ENCODE results near the gene METTL16. TPM values are rescaled to one million over a fixed set of nuclear protein-coding genes. Genes with fewer than 3 reads are reported as not detected.

METTL16 gene
- polyA plus RNA-seq, 1 of the 3 experiments (the other 2 are of a cell fraction) = 8.1 TPM

- peaks cover 11% of the 10 kb centered on the region for H3F3A ChIP-seq (replicated peaks; ENCODE audit: insufficient read depth)
- no peaks in the 10 kb centered on the region for H3K27me3 ChIP-seq (ENCODE audit: insufficient read depth)
- WGBS (ENCODE audit: low lambda C conversion rate) = 91% methylated on average over 18 of the region's 18 CpGs
- H3K27ac ChIP-seq (ENCODE audit: low read depth in 2 of 2, low read length in 1 of 2) = peak overlapping the region; percentile 68 to 80
- peak overlapping the region; percentile 44 to 66 for H3K4me3 ChIP-seq (ENCODE audit: low read depth in 2 of 2, low read length in 1 of 2)
- H3K4me1 ChIP-seq (ENCODE audit: control insufficient read depth in 1 of 2, insufficient read depth in 2 of 2, low read depth in 1 of 2, low read length in 1 of 2) = peaks cover 21 to 37% of the 10 kb centered on the region in 2 experiments; a peak in 3 of 4 replicates
- H3K36me3 ChIP-seq (replicated peaks in 1 of 2; ENCODE audit: control insufficient read depth in 1 of 2, insufficient read depth in 2 of 2, low read length in 1 of 2) = peaks cover 7 to 13% of the 10 kb centered on the region in 2 experiments
- H3K9ac ChIP-seq = peak overlapping the region; percentile 69
- POLR2A ChIA-PET = interaction anchor here (1.5 to 2.6 kb wide), 3 partner anchors 9 to 25 kb away, joined by 3 to 26 read pairs (median 12); partner anchors contain the start of gene MNT
- peak overlapping the region; percentile 98 for H3K4me2 ChIP-seq
- no peaks in the 10 kb centered on the region for H3K9me3 ChIP-seq
- peaks cover 51% of the 10 kb centered on the region for H3K79me2 ChIP-seq (ENCODE audit: insufficient read depth)
- H3K9me2 ChIP-seq = no peaks in the 10 kb centered on the region
- no peak overlapping the region for H2AFZ ChIP-seq (ENCODE audit: low read depth)
- no peak for DNase-seq
- TF ChIP-seq FOXM1 (IDR thresholded peaks at IDR 0.05; ENCODE audit: low read depth) = no peak
- CTCF ChIA-PET = interaction anchor here (1.0 to 6.2 kb wide), 5 partner anchors 10 to 41 kb away, joined by 3 to 62 read pairs (median 12); no protein-coding TSS in a partner anchor
- peaks cover 27% of the 10 kb centered on the region; the same call in 1 of the 2 replicates for H4K20me1 ChIP-seq (ENCODE audit: insufficient read depth)
Measured at GRCh38 chr17:2391597-2392251, 120.0 kb downstream of the METTL16 start.

GRCh38 chr17:2390199-2390836, 121.4 kb downstream of the METTL16 start:
- Histone ChIP-seq H3K27ac (ENCODE audit: low read depth in 2 of 2, low read length in 1 of 2) (no peak overlapping the region), H4K20me1 (ENCODE audit: insufficient read depth) (peaks cover 16% of the 10 kb centered on the region; the same call in 1 of the 2 replicates), H3K79me2 (ENCODE audit: insufficient read depth) (peaks cover 38% of the 10 kb centered on the region), H3K4me3 (ENCODE audit: low read depth in 2 of 2, low read length in 1 of 2) (no peak overlapping the region), H3K36me3 (replicated peaks in 1 of 2; ENCODE audit: control insufficient read depth in 1 of 2, insufficient read depth in 2 of 2, low read length in 1 of 2) (peaks cover 7 to 18% of the 10 kb centered on the region in 2 experiments), H3K9ac (no peak overlapping the region), H3F3A (replicated peaks; ENCODE audit: insufficient read depth) (no peaks in the 10 kb centered on the region), H3K4me1 (ENCODE audit: control insufficient read depth in 1 of 2, insufficient read depth in 2 of 2, low read depth in 1 of 2, low read length in 1 of 2) (peaks cover 10 to 36% of the 10 kb centered on the region in 2 experiments; a peak in 2 of 4 replicates), H3K9me2 (no peaks in the 10 kb centered on the region), H3K9me3 (no peaks in the 10 kb centered on the region), H3K4me2 (no peak overlapping the region), H3K27me3 (ENCODE audit: insufficient read depth) (no peaks in the 10 kb centered on the region), H2AFZ (ENCODE audit: low read depth) (no peak overlapping the region)
- DNase-seq = peak; percentile 14
- ChIA-PET CTCF (interaction anchor here (2.6 to 6.2 kb wide), 3 partner anchors 9 to 26 kb away, joined by 12 to 62 read pairs (median 33); no protein-coding TSS in a partner anchor), POLR2A (no interaction called here)
- no peak for TF ChIP-seq JUND (IDR thresholded peaks at IDR 0.05)
- no peak for TF ChIP-seq EP300 (IDR thresholded peaks at IDR 0.05; ENCODE audit: borderline replicate concordance in 1 of 2, low read depth in 1 of 2, low read length in 1 of 2)
- no peak for TF ChIP-seq RFX5 (IDR thresholded peaks at IDR 0.05; ENCODE audit: low read length)
- 95% methylated on average over 12 of the region's 12 CpGs for WGBS (ENCODE audit: low lambda C conversion rate)

- DNase-seq = peak; percentile 38
- Histone ChIP-seq H3K4me2 (no peak overlapping the region), H3K4me3 (ENCODE audit: low read depth in 2 of 2, low read length in 1 of 2) (no peak overlapping the region), H3F3A (replicated peaks; ENCODE audit: insufficient read depth) (peaks cover 5% of the 10 kb centered on the region), H3K9me2 (no peaks in the 10 kb centered on the region), H3K27me3 (ENCODE audit: insufficient read depth) (no peaks in the 10 kb centered on the region), H3K4me1 (ENCODE audit: control insufficient read depth in 1 of 2, insufficient read depth in 2 of 2, low read depth in 1 of 2, low read length in 1 of 2) (peaks cover 0 to 37% of the 10 kb centered on the region in 2 experiments; a peak in 1 of 4 replicates), H3K79me2 (ENCODE audit: insufficient read depth) (peaks cover 25% of the 10 kb centered on the region), H3K9me3 (no peaks in the 10 kb centered on the region), H3K27ac (ENCODE audit: low read depth in 2 of 2, low read length in 1 of 2) (no peak overlapping the region), H4K20me1 (ENCODE audit: insufficient read depth) (peaks cover 15% of the 10 kb centered on the region; the same call in 1 of the 2 replicates), H3K9ac (no peak overlapping the region), H2AFZ (ENCODE audit: low read depth) (no peak overlapping the region), H3K36me3 (replicated peaks in 1 of 2; ENCODE audit: control insufficient read depth in 1 of 2, insufficient read depth in 2 of 2, low read length in 1 of 2) (peaks cover 7 to 18% of the 10 kb centered on the region in 2 experiments)
- CTCF ChIA-PET = interaction anchor here (26.4 kb wide), 1 partner anchor 20 kb away, joined by 654 read pairs; the partner anchor contains the start of gene MNT
- POLR2A ChIA-PET = no interaction called here
- WGBS (ENCODE audit: low lambda C conversion rate) = 95% methylated on average over 15 of the region's 15 CpGs
- TF ChIP-seq FOSL2 (IDR thresholded peaks at IDR 0.05; ENCODE audit: borderline replicate concordance, low read depth) = no peak
- TF ChIP-seq CHD2 (IDR thresholded peaks at IDR 0.05; ENCODE audit: low read length, partially characterized antibody) = no peak
- TF ChIP-seq GABPA (IDR thresholded peaks at IDR 0.05; ENCODE audit: low read depth) = no peak
- no peak for TF ChIP-seq ELF1 (IDR thresholded peaks at IDR 0.05)
- no peak for TF ChIP-seq TCF12 (IDR thresholded peaks at IDR 0.05)
- TF ChIP-seq CTCF (IDR thresholded peaks at IDR 0.05) = no peak
- no peak for TF ChIP-seq JUND (IDR thresholded peaks at IDR 0.05)
Measured at GRCh38 chr17:2388683-2389055, 123.0 kb downstream of the METTL16 start.

Measured in SK-N-SH (cell line).